ENCODE measurements around the gene FBXL3. TPM values are rescaled to one million over a fixed set of nuclear protein-coding genes. Genes with fewer than 3 reads are reported as not detected.

The FBXL3 gene
- polyA plus RNA-seq, 1 of the 3 experiments (the other 2 are of a cell fraction), result 13.6 TPM

- ChIA-PET POLR2A (no interaction called here), CTCF (interaction anchor here (1.5 kb wide), 1 partner anchor 26 kb away, joined by 3 read pairs; no protein-coding TSS in a partner anchor)
- 90% methylated on average over 1 of the region's 1 CpG for WGBS (ENCODE audit: low lambda C conversion rate)
- H3K4me3 ChIP-seq (ENCODE audit: low read depth in 2 of 2, low read length in 1 of 2), result no peak overlapping the region
- H2AFZ ChIP-seq (ENCODE audit: low read depth), result no peak overlapping the region
- H3K36me3 ChIP-seq (replicated peaks in 1 of 2; ENCODE audit: control insufficient read depth in 1 of 2, insufficient read depth in 2 of 2, low read length in 1 of 2), result no peaks in the 10 kb centered on the region
- no peak overlapping the region for H3K27ac ChIP-seq (ENCODE audit: low read depth in 2 of 2, low read length in 1 of 2)
- H3F3A ChIP-seq (replicated peaks; ENCODE audit: insufficient read depth), result no peaks in the 10 kb centered on the region
- no peaks in the 10 kb centered on the region for H4K20me1 ChIP-seq (ENCODE audit: insufficient read depth)
- no peak overlapping the region for H3K4me2 ChIP-seq
- TF ChIP-seq, protein P1, sequence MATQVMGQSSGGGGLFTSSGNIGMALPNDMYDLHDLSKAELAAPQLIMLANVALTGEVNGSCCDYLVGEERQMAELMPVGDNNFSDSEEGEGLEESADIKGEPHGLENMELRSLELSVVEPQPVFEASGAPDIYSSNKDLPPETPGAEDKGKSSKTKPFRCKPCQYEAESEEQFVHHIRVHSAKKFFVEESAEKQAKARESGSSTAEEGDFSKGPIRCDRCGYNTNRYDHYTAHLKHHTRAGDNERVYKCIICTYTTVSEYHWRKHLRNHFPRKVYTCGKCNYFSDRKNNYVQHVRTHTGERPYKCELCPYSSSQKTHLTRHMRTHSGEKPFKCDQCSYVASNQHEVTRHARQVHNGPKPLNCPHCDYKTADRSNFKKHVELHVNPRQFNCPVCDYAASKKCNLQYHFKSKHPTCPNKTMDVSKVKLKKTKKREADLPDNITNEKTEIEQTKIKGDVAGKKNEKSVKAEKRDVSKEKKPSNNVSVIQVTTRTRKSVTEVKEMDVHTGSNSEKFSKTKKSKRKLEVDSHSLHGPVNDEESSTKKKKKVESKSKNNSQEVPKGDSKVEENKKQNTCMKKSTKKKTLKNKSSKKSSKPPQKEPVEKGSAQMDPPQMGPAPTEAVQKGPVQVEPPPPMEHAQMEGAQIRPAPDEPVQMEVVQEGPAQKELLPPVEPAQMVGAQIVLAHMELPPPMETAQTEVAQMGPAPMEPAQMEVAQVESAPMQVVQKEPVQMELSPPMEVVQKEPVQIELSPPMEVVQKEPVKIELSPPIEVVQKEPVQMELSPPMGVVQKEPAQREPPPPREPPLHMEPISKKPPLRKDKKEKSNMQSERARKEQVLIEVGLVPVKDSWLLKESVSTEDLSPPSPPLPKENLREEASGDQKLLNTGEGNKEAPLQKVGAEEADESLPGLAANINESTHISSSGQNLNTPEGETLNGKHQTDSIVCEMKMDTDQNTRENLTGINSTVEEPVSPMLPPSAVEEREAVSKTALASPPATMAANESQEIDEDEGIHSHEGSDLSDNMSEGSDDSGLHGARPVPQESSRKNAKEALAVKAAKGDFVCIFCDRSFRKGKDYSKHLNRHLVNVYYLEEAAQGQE (IDR thresholded peaks at IDR 0.05; ENCODE audit: low read depth, low read length), result no peak
- TF ChIP-seq, protein P2, sequence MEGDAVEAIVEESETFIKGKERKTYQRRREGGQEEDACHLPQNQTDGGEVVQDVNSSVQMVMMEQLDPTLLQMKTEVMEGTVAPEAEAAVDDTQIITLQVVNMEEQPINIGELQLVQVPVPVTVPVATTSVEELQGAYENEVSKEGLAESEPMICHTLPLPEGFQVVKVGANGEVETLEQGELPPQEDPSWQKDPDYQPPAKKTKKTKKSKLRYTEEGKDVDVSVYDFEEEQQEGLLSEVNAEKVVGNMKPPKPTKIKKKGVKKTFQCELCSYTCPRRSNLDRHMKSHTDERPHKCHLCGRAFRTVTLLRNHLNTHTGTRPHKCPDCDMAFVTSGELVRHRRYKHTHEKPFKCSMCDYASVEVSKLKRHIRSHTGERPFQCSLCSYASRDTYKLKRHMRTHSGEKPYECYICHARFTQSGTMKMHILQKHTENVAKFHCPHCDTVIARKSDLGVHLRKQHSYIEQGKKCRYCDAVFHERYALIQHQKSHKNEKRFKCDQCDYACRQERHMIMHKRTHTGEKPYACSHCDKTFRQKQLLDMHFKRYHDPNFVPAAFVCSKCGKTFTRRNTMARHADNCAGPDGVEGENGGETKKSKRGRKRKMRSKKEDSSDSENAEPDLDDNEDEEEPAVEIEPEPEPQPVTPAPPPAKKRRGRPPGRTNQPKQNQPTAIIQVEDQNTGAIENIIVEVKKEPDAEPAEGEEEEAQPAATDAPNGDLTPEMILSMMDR (IDR thresholded peaks at IDR 0.05), result no peak
- TF ChIP-seq USF2 (IDR thresholded peaks at IDR 0.05; ENCODE audit: borderline replicate concordance, low read depth, low read length) (no peak), RCOR1 (IDR thresholded peaks at IDR 0.05; ENCODE audit: low read length) (no peak), RAD21 (IDR thresholded peaks at IDR 0.05; ENCODE audit: low read length) (no peak), NRF1 (IDR thresholded peaks at IDR 0.05; ENCODE audit: low read depth, low read length) (no peak), TCF12 (IDR thresholded peaks at IDR 0.05) (no peak)
- no peak for DNase-seq
- no peaks in the 10 kb centered on the region for H3K79me2 ChIP-seq (ENCODE audit: insufficient read depth)
- H3K9me2 ChIP-seq, result no peaks in the 10 kb centered on the region
- no peak overlapping the region for H3K9ac ChIP-seq
- H3K4me1 ChIP-seq (ENCODE audit: control insufficient read depth in 1 of 2, insufficient read depth in 2 of 2, low read depth in 1 of 2, low read length in 1 of 2), result no peaks in the 10 kb centered on the region
- no peaks in the 10 kb centered on the region for H3K27me3 ChIP-seq (ENCODE audit: insufficient read depth)
- no peaks in the 10 kb centered on the region for H3K9me3 ChIP-seq
Observed at GRCh38 chr13:77036279-77036678, 9.3 kb upstream of the FBXL3 start.

GRCh38 chr13:77034881-77035280 is 7.9 kb upstream of the FBXL3 start:
- Histone ChIP-seq H2AFZ (ENCODE audit: low read depth) (no peak overlapping the region), H3K27me3 (ENCODE audit: insufficient read depth) (no peaks in the 10 kb centered on the region), H4K20me1 (ENCODE audit: insufficient read depth) (no peaks in the 10 kb centered on the region), H3K4me3 (ENCODE audit: low read depth in 2 of 2, low read length in 1 of 2) (no peak overlapping the region), H3K4me1 (ENCODE audit: control insufficient read depth in 1 of 2, insufficient read depth in 2 of 2, low read depth in 1 of 2, low read length in 1 of 2) (no peaks in the 10 kb centered on the region), H3K79me2 (ENCODE audit: insufficient read depth) (no peaks in the 10 kb centered on the region), H3F3A (replicated peaks; ENCODE audit: insufficient read depth) (no peaks in the 10 kb centered on the region), H3K27ac (ENCODE audit: low read depth in 2 of 2, low read length in 1 of 2) (no peak overlapping the region), H3K9me2 (no peaks in the 10 kb centered on the region), H3K9ac (no peak overlapping the region), H3K9me3 (no peaks in the 10 kb centered on the region), H3K36me3 (replicated peaks in 1 of 2; ENCODE audit: control insufficient read depth in 1 of 2, insufficient read depth in 2 of 2, low read length in 1 of 2) (no peaks in the 10 kb centered on the region), H3K4me2 (no peak overlapping the region)
- no peak for DNase-seq
- 80% methylated on average over 5 of the region's 5 CpGs for WGBS (ENCODE audit: low lambda C conversion rate)
- no peak for TF ChIP-seq TEAD4 (IDR thresholded peaks at IDR 0.05; ENCODE audit: borderline replicate concordance, insufficient read depth)
- no peak for TF ChIP-seq EP300 (IDR thresholded peaks at IDR 0.05; ENCODE audit: borderline replicate concordance in 1 of 2, low read depth in 1 of 2, low read length in 1 of 2)
- TF ChIP-seq RCOR1 (IDR thresholded peaks at IDR 0.05; ENCODE audit: low read length), result no peak
- TF ChIP-seq, protein P2 (IDR thresholded peaks at IDR 0.05), result no peak
- ChIA-PET POLR2A (no interaction called here), CTCF (no interaction called here)
